GDM1 (cell line): Measurements from ENCODE around the gene R3HCC1L.

Source experiments
- DNase-seq: peaks from one replicate; lab custom pipeline; 2025; lab: John Stamatoyannopoulos, UW

R3HCC1L gene

DNA sequence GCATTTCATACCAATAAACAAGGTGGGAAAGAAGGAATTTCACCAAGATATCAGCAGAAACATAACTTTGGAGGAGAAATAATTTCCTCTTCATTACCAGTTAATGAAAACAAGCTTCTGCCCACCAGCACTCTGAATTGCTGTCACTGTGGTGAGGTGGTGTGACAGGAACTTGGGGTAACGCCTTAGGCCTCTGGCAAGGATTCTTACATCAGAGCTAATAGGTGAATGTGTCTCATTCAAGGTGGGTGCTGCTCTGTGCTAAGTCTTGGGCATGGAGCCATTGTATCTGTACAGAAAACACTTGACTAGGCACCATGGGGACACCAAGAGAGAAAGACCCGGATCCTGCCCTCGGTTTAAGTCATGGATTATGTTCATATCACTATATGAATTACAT lies 141.9 kb downstream of the R3HCC1L start:
- no peak for DNase-seq

DNA sequence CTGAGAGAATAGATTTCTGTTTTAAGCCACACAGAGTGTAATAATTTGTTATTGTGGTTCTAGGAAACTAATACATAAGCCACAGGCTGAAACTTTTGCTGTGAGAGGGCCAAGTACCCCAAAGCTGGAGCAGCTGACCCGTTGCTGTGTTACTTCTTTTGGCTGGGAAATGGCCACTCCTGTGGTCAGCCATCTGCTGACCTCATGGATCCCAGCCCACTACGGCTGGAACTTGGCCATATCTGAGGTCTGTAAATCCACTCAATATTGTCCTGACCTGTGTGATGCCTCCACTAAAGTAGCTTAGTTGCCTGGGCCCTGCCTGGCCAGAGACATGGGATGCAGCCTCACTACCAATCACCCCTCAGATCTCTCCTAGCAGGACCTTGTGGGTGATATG lies 151.0 kb downstream of the R3HCC1L start:
- DNase-seq, result no peak

DNA sequence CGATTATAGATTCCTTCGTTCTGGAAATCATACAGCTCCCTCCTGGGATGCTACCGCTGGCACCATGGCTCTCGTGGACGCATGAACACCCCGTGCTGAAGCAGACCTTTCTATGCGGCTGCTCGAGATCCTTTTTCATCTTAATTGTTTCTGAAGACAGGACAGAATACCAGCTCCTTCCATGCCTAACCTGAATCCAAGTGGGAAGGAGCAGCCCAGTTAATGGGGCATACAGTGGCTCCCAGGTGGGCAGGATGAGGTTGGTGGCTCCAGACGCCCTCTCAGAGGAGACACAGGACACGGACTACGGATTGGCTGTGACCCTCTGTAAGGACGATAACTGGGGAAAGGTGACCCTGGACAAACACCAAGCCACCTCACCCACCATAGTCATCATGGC lies 152.0 kb downstream of the R3HCC1L start:
- no peak for DNase-seq

DNA sequence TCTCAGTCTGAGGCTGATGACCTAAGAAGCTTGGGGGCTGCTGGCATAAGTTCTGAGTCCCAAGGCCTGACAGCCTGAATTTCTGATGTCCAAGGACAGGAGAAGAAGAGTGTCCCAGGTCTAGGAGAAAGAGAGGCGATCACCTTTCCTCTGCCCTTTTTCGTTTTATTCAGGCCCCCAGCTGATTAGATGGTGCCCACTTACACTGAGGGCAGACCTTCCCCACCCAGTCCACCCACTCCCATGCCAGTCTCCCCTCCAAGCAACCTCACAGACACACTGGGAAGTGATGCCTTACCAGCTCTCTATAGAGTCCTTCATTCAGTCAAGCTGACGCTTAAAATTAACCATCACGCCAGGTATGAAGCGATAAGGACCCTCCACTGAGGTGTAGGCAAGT lies 152.9 kb downstream of the R3HCC1L start:
- no peak for DNase-seq

DNA sequence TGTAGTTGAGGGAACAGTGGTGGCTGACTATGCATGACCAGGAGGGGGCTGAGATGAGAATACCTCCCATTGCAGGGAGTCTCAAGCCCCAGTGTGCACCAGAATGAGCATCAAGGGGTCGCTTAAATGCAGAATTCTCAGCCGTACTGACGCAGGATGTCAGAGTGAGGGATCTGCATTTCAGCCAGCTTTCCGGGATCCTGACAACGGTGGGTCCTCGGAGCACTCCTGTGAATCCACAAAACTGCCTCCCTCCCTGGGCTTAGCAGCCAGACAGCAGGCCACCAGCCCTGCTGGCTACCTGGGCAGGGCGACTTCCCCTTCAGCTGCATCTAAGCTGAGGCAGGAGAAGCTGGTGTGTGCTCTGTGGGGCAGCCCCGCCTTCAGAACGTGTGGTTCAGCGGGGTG lies 155.3 kb downstream of the R3HCC1L start:
- DNase-seq, result no peak

DNA sequence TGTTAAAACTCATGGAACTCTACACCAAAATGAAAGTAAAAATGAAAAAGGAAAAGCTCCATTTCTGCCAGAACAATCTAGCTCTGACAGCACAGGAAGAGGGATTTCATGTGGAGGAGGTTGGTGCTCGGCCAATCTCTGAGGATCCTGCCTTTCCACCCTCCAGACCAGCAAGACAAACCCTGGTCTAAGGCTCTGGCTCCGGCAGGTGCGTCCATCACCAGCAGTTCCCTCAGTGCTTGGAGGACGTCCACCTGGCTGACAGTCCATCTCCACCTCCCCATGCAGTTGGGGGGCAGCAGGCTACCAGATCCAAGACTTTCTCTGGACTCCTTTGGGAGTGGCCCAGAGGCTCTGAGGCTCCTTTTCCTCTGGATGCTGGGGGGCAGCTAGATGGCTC lies 158.5 kb downstream of the R3HCC1L start:
- DNase-seq, result no peak

DNA sequence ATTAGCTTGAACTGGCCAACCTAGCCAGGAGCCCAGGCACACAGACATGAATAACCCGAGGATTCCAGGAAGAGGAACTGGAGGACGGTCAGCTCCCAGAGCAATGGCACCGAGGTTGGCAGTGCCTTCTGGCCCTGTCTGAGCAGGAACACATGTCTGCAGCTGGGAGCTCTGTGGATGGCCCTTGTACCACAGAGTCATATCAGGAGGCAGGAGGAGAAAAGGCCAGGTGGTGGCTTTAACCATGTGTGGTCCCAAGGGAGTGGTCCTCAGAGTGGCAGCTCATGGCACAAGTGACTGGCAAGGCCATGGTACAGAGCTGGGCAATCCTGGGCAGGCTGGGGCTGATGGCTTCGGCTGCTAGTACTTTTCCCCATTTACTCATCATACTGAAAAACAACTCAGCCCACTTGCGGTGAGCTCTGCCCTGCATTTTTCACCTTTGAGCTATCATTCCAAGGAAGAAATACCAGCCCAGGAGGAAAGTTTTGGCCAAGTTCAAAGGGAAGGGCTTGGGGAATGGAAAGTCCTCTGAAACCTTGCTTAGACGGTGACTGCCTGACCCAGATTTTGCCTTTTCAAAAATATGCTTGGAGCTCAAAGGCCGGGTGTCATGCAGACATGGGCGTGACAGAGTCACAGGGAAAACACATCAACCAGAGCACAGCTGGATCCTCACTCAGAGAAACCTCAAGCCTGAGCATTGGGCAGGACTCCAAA lies 159.3 kb downstream of the R3HCC1L start:
- no peak for DNase-seq

DNA sequence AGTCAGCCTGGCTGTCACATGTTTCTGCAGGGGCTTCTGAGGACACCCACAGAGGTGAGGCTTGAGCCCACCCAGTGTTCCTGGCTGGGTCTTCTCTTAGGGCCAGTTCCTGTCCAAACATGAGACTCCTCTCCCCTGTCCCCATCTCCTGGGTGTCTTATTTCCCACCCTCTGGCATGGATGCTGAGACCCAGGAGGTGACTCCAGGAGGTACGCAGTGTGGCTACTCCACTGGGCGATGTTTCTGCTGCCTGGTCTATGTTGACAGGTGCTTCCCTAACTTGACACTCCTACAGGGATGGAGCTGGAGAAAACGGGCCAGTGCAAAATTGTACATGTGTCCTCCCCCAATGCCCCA lies 159.8 kb downstream of the R3HCC1L start:
- DNase-seq, result no peak
